ENCODE measurements around the gene KCNQ1.
"Not testable (repeated sequence)": the region's sequence is repeated elsewhere in the genome, so short reads cannot be mapped to it uniquely, and the experiment has no call there.

KCNQ1 gene

DNA sequence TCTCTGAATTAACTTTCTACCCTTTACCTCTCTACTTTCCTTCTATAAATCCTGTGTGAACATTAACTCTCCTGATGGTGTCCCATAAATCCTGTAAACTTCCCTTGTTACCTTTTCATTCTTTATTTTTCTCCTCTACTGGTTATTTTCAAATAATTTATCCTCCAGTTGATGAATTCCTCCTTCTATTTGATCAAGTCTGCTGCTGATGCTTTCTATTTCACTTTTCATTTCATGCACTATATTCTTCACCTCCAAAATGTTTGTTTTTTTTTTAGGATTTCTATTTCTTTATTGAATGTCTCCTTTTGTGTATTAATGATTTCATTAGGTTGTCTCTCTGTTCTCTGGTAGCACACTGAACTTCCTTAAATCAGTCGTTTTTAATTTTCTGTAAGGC is 186.4 kb downstream of the KCNQ1 start:
- DNase-seq = no peak

- not testable (repeated sequence) for DNase-seq
Observed at GRCh38 chr11:2639763-2640162, 195.0 kb downstream of the KCNQ1 start.

GRCh38 chr11:2641623-2642022 is 196.8 kb downstream of the KCNQ1 start:
- no peak for DNase-seq

GRCh38 chr11:2643746-2644145 is 198.9 kb downstream of the KCNQ1 start:
- no peak for DNase-seq

GRCh38 chr11:2644844-2645778 is 200.3 kb downstream of the KCNQ1 start:
- DNase-seq = no peak

DNA sequence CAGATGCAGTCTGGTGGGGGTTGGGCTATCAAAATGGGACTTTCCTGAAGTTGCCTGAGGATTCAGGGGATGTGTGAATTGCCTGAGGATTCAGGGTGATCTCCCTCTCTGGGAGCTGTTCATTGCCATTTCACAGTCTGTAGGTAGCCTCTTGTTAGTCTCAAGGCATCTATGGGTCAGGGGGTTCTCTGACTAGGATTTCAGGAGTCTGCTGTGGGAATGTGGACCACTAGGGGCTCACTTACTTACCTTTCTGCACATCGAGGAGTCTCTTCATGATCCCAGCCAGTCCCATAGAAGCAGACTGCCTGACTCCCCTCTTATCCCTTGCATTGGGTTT is 200.9 kb downstream of the KCNQ1 start:
- no peak for DNase-seq

DNA sequence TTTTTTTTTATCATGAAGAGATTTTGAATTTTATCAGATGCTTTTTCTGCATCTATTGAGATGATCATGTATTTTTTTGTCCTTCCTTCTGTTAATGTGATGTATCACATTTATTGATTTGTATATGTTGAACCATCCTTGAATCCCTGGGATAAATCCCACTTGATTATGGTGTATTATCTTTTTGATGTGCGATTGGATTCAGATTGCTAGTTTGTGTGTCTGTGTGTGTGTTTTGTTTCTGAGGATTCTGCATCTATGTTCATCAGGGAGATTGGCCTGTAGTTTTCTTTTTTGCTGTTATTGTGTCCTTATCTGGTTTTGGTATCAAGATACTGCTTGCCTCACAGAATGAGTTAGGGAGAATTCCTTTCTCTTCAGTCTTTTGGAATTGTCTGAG is 202.4 kb downstream of the KCNQ1 start:
- no peak for DNase-seq

- DNase-seq = no peak
Observed at GRCh38 chr11:2647953-2648352, 203.1 kb downstream of the KCNQ1 start.

DNA sequence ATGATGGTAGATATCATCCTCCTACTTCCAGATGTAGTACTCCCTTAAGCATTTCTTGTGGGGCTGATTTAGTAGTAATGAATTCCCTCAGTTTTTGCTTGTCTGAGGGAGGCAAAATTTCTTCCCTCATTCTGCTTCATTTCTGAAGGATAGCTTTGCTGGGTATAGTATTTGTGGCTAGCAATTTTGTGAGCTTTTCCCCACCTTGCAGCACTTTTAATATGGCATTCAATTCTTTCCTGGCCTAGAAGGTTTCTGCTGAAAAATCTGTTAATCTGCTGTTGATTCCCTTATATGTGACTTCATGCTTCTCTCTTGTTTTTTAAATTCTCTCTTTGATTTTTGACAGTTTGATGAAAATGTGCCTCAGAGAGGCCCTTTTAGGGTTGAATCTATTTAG is 204.6 kb downstream of the KCNQ1 start:
- no peak for DNase-seq

GRCh38 chr11:2649848-2650247 is 205.0 kb downstream of the KCNQ1 start:
- no peak for DNase-seq

- DNase-seq = no peak
Observed at GRCh38 chr11:2650343-2650867, 205.6 kb downstream of the KCNQ1 start.

GRCh38 chr11:2651054-2651617 is 206.3 kb downstream of the KCNQ1 start:
- no peak for DNase-seq

DNA sequence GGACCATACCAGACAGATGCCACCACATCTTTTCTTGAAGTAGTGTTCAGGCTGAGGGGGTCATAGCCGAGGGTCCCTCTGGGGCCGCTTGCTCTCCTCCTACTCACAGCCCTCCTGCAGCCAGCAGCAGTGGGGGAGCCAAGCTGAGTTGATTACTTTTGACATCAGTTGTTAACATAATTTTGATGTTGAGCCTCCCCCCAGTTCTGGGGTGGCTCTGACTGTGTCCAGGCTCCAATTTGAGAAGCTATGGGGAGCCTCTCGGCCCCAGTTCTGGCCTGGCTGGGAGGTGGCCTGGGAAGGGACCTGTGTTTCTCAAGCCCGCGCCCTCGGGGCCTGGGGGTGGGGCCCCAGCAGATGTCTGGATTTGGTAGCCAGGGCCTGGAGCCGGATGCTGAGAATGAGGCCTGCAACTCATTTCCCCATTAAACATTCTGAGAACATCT is 207.0 kb downstream of the KCNQ1 start:
- no peak for DNase-seq

DNA sequence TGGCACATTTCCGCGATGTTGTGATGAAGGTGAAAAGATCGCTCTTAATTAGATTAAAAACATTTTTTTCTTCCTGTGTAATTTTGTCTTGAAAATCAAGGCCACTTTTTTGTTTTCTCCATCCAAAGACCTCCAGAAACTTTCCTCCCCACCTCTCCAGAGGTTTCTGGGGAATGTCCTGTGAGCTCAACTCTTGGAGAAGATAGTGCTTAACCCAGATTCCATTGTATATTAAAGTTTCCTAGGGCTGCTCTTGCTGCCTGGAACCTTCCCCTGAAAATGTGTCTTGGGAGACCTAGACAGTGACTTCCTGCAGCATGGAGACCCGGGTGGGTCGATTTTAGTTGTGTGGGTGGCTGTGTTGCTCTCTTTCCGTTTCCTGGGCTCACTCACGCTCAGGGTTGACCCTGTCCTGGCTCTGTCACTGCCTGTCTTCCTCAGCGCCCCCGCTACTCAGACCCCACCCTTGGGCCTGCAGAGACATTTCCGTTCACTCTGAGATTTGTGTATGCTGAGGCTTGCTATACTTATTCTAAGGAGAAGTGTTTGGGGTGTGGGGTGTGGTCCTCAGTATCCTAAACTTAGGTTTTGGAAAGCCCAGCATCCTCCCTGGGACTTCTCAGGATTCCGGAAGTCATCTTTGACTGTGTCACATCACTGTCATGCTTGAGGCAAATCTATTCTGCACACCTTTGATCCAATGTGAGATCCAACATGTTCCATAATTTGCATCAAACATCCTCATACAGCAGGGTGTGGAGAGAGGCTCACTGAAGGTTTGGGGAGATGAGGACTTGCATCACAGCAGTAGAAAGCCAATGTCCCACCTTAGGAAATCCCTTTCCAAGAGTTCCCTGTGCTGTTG is 207.8 kb downstream of the KCNQ1 start:
- no peak for DNase-seq

- no peak for DNase-seq
Observed at GRCh38 chr11:2653198-2653551, 208.4 kb downstream of the KCNQ1 start.

DNA sequence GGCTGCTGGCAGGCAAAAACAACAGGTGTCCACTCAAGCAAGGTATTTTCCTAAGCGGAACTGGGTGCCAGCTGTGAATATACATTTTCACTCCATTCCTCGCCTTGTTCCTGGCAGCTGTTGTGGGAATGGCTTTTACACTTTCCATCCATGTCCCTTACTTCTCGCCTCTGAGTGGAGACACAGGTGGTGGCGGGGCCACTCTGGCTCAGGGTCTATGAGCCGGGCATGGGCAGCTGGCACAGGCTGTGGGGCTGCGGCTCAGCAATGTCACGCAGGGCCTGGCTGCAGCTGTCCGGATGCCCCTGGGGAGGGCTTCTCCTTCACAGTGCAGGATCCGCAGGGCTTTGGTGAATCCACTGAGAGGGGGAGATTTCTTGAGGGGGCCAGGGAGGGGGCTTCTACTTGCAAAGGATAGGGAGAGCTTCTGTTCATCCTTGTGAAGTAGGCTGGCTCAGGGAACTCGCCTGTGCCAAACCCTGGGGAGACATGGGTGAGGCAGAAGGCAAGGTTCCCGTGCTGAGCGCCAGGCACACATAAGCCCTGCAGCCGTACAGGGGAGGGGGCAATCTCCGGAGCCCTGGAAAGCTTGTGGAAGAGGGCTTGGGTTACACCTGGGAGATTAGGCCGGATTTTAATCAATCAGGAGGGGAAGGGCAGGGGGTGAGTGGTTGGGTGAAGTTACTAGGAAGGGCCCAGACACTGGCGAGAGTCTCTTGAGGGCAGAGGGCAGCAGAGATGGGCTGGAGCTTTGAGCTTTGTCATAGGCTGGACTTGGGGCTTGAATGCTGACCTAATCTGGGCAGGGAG is 209.3 kb downstream of the KCNQ1 start:
- no peak for DNase-seq

DNA sequence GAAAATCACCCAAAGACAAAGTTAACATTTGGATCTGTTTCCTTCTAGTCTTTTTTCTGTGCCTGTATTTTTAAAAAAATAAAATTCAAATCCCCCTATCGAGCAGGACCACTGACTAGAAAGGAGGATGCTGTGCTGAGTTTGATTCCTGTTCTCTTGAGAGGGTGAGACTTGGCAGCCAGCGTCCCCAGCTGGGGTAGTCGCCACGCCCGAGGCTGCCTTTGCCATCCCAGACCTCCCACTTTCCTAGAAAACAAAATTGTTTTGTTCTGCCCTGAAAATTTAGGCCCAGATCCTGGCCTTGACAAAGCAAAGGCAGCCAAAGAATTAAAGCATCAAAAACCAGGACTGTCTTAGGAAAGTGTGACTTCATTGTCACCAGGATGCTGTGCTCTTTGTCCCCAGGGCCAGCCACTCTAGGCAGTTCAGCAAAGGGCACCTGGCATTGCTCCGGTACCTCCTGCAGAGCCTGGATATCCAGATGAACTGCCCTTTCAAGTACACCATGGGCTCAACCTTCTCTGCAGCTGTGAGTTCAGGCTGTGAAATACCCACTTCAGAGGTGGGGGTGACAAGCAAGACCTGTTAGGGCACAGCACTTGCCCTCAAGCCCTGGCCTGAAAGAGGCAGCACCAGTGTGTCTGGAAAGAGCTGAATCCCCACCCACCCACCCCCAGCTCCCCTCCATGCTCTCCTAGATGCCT is 210.4 kb downstream of the KCNQ1 start:
- no peak for DNase-seq

DNA sequence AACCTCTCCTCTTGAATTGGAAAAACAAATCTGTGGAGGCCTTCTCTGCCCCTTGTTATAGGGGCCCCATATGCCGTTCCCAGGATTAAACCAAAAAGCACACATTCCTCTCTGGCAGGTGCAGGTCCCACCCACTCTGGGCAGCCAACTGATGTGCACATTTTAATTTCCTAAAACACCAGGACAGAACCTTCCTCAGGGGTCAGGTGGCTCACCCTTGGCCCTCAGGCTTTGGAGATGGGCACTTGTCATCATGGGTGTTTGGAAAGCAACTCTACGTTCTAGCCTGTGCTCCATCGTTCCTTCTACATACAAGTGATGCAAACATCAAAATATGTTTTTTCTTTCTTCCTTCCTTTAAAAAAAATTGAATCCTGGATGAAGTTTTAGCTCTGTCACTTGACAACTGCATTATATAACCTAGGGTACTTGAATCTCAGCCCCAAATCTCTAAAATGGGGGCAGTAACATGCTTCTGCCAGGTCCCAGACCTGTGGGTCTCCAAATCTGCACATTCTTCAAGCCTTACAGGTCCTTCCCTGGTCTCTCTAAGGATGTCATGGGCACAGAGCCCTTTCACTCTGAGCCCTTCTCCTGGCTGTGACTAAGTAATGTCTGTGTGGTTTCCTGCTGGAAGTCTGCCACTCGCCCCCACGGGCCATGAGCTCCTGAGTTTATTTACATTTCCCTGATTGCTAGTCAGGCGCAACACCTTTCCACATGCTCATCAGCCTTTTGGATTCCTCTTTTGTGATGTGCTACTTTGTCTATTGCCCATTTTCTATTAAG is 211.2 kb downstream of the KCNQ1 start:
- DNase-seq = no peak

DNA sequence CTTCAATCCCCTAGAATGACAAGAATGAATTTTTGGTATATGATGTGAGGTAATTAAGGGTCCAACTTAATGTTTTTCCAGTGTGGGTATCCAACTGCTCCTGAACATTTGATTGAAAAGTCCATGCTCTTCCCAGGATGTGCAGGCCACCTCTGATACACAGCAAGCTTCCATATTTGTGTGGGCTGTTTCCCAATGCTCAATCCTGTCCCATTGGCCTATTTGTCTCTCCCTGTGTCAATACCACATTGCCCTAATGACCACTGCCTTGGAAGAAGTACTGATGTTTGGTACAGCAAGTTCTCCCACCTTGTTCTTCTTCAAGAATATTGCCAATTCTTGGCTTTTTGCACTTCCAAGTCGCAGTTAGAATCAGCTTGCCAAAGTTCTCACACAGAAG is 212.1 kb downstream of the KCNQ1 start:
- DNase-seq = no peak

GRCh38 chr11:2657697-2658284 is 213.0 kb downstream of the KCNQ1 start:
- no peak for DNase-seq
